ENCODE results near the gene STAB1.

DNA sequence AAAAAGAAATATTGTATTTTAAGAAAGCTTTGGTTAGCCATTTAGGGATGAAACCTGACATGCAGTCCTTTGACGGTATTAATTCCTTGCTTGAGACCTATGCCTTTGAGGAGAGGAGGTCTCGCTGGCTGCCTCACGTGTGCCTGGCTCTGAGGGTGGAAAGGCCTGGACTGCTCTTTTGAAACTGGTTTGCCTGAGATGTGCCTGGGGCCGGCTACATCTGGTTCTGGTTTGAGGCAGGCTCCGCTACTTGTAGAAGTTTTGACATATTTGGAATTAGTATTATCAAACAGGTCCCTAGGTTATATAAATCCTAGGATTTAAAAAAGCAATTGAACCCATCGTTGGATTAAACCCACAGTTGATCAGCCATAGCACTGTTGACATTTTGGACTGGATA is 33.3 kb upstream of the STAB1 start:
- TF ChIP-seq, protein P1, sequence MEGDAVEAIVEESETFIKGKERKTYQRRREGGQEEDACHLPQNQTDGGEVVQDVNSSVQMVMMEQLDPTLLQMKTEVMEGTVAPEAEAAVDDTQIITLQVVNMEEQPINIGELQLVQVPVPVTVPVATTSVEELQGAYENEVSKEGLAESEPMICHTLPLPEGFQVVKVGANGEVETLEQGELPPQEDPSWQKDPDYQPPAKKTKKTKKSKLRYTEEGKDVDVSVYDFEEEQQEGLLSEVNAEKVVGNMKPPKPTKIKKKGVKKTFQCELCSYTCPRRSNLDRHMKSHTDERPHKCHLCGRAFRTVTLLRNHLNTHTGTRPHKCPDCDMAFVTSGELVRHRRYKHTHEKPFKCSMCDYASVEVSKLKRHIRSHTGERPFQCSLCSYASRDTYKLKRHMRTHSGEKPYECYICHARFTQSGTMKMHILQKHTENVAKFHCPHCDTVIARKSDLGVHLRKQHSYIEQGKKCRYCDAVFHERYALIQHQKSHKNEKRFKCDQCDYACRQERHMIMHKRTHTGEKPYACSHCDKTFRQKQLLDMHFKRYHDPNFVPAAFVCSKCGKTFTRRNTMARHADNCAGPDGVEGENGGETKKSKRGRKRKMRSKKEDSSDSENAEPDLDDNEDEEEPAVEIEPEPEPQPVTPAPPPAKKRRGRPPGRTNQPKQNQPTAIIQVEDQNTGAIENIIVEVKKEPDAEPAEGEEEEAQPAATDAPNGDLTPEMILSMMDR (IDR thresholded peaks at IDR 0.05) = no peak
- no peak for TF ChIP-seq POLR2A (IDR thresholded peaks at IDR 0.05)
